ENCODE results near the gene SEZ6.

Gene SEZ6

DNA sequence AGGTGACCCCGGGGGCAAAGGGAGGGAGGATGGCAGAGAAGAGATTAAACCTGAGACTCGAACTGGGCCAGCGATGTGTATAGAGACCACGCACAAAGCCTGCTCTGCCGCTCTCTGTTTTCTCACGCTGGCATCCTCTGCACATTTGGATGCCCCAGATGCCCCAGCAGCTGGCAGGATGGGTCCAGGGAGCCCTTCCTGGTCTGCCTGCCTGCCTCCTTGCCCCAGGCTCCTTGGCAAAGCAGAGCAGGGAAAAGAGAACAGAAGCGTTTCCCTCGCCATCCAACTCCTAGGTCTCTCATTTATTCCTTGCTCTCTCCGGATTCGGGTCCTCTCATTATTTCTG lies 31.9 kb upstream of the SEZ6 start:
- no peak for DNase-seq (ENCODE audit: low read depth in 3 of 3)

DNA sequence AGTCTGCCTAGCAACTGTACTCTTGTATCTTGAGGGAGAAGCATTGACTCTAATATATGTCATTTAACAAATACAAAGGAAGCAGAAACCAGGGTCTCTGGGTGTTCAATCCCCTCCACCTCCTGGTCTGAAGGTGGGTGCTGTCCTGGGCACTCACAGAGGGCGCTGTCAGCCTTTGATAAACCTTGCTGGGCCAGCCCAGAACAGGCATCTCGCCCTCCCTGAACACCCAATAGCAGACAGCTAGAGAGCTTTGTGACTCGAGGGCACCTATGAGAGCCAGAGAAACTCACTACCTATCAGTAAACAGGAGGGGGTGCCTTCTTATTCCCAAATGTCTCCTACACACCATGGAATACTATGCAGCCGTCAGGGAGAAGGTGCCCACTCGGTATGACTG lies 30.8 kb upstream of the SEZ6 start:
- no peak for DNase-seq (ENCODE audit: low read depth in 3 of 3)

DNA sequence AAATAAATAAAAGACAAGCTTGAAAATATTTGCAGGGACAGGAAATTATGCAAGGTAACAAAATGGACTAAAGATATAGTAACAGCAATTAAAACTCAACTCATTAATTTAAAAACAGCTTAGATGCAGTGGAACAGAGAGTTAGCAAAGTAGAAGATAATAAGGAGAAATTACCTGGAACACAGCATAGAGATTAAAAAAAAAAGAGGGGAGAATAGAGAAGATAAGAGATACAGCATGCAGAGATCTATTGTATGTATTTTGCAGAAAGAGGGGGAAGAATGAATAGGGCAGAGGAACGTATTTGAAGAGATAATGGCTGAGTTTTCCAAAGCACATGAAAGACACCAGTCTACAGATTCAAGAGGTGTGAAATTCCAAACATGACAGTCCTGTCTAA lies 28.7 kb upstream of the SEZ6 start:
- DNase-seq (ENCODE audit: low read depth in 3 of 3) = no peak

- no peak for DNase-seq (ENCODE audit: low read depth in 3 of 3)
Measured at GRCh38 chr17:29032857-29033197, 27.0 kb upstream of the SEZ6 start.

DNA sequence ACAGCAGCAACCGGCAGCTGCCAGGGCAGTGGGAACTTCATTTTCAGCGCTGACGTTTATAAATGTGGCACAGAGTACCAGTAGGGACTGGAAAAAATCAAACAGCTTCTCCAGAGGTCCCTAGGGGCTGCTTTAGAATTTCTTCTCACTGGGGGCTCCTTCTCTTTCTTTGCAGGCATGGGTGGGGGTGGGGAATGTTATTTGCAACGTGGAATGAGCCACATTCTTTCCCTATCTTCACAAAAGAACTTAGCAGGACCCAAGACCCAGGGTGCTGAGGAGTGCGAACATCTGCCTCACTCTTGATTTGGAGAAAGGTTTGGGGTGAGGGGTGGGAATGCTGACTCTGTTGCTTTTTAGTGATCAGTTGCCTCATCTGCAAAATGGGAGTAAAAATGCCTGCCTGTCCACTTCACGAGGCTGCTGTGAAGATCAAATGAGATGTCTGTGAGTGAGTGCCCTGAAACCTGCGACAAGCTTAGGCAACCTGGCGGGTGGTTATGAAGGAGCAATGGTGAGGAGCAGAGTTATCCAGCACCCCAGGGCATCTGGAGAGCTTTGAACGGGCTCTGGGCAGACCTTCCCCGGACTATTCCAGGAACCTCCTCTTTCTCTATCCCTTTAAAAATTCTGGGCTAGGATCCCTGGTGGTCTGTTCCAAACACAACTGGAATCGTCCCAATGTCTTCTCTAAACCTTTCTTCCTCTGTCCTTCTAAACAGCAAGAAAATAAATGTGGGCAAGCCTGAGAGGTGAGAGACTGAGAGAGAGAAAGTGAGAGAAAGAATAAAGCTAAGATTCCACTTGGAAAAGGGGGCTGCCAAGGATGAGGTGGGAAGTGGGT lies 26.4 kb upstream of the SEZ6 start:
- no peak for DNase-seq (ENCODE audit: low read depth in 3 of 3)

DNA sequence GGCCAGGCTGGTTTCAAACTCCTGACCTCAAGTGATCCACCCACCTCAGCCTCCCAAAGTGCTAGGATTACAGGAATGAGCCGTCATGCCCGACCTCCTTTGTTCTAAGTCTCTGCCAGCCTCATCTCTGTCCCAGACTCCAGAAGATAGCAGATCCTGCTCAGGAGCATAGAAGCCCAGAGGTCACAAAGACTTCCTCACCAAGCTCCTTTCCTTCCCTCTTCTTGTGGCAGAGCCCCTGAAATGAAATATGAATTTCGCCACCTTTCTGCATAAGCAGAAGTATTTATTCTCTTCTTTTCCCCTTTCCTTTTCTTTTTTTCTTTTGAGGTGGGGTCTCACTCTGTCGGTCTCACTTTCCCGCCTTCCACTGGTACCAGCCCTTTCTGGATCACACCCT lies 25.7 kb upstream of the SEZ6 start:
- DNase-seq (ENCODE audit: low read depth in 3 of 3) = no peak

GRCh38 chr17:29024316-29024952 lies 18.6 kb upstream of the SEZ6 start:
- DNase-seq (ENCODE audit: low read depth in 3 of 3) = no peak

- no peak for DNase-seq (ENCODE audit: low read depth in 3 of 3)
Measured at GRCh38 chr17:29022074-29022473, 16.2 kb upstream of the SEZ6 start.

DNA sequence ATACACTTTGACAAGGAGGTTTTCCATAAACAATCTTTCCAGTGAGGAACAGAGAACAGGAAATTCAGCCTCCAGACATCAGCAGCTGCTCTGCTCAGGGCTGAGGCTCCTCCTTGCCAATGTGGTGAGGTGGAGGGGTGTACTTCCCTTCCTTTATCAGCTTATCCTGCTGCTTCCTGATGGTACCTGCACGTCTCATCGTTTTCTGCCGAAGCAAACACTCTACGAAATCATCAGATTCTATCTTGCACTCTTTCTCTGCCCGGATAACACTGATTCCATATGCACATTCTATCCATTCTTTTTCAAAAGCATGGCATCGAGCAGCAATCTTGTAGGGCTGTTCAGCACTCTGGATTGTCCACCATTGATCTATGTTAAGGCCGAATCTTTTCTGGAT lies 15.4 kb upstream of the SEZ6 start:
- DNase-seq (ENCODE audit: low read depth in 3 of 3) = no peak

GRCh38 chr17:29020576-29020975 lies 14.7 kb upstream of the SEZ6 start:
- DNase-seq (ENCODE audit: low read depth in 3 of 3) = no peak

DNA sequence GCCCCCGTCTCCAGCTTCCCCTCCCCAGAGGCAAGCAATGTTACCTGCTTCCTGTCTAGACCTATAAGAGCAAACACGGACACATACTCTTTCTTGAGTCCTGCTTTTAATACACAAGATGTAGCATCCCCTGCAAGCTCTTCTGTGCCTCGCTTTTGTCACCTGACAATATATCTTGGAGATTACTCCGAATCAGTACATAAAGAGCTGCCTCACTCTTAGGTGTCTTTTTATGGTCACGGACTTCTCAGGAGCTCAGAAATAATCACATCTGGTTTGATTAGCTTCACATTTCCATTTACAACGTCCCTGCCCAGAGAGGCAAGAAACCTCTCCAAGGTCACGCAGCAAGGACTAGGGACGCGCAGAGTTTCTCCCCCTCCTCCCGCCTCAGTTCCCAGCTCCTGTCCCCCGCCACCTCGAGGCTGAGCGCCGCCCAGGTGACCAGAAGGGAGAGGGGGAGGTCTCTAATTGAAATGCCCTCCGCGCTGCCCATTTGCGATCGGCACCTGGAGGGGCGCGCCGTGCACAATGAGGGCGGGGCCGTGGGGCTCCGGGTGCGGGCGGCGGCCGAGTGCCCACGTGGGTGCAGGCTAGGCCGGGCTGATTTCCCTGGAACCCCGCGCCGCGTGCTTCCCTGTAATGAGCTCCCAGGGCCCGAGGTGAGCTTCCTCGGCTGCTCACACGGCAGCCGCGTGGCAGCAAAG lies 13.8 kb upstream of the SEZ6 start:
- DNase-seq (ENCODE audit: low read depth in 3 of 3) = no peak

DNA sequence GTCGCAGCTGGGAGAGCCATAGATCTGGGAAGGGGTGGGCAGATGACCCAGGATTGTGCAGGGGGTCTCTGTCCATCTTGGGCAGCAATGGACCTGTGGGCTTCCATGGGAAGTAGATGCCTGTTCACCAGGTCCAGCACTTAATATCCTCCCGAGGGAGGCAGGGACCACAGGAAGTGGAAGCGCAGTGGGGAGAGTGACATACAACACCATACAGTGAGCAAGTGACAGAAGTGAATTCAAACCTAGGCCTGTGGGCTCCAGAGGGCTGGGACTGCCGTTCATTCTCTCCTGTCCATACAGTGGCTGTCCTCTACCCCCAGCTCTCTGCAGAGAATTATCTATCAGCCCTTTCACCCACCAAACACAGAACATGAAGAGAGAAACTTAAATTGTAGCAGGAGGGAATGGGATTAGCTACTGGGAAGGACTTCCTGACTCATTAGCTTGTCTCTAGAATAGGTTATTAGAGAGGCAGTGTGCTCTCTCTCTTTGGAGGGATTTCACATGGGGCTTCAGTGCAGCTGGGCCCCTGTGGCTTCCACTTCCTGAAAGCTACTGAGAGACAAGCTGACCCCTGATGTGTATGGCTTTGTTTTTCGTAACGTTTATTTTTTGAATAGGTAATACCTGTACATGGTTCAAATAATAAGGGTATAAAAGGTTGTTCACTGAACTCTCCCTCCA lies 13.1 kb upstream of the SEZ6 start:
- no peak for DNase-seq (ENCODE audit: low read depth in 3 of 3)

DNA sequence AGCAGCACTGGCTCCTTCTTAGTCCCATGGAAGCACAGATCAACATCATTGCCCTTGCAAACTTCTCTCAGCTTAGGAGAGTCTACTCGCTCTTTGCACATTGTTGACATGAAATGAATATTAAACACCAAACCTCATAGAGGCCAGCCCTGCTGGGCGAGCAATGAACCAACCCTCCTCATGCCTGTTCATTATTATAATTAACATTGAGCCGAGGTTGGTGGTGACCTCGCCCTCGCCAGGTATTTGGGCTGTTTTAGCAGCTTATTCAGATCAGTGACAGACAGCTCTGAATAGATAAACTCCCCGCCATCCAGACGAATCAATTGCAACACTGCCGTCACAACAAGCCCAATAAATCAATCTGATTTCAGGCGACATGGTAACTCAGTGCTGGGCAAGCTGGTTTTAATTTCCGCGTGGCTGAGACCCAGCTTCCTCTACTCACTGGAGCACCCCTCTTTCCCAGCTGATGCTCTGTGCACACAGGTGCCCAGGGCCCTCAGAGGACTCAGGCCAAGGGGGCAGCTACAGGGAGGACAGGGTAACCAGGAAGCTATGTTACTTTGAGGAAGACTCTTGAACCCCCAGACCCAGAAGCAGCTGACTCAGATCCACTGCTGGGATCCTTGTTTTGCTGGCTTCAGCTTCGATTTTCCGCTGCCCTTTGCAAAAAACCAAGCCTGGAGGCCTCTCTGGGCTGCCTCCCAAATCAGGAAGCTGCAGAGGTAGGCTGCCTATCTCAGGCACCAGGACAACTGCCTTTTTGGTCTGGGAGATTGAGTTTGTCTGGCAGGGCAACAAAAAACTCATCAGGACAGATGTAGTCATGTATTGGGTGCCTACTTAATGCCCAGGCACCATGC lies 10.7 kb upstream of the SEZ6 start:
- no peak for DNase-seq (ENCODE audit: low read depth in 3 of 3)

- DNase-seq (ENCODE audit: low read depth in 3 of 3) = no peak
Measured at GRCh38 chr17:29014716-29015115, 8.9 kb upstream of the SEZ6 start.

- DNase-seq (ENCODE audit: low read depth in 3 of 3) = no peak
Measured at GRCh38 chr17:29012535-29012934, 6.7 kb upstream of the SEZ6 start.

GRCh38 chr17:29010586-29010985 lies 4.8 kb upstream of the SEZ6 start:
- no peak for DNase-seq (ENCODE audit: low read depth in 3 of 3)

DNA sequence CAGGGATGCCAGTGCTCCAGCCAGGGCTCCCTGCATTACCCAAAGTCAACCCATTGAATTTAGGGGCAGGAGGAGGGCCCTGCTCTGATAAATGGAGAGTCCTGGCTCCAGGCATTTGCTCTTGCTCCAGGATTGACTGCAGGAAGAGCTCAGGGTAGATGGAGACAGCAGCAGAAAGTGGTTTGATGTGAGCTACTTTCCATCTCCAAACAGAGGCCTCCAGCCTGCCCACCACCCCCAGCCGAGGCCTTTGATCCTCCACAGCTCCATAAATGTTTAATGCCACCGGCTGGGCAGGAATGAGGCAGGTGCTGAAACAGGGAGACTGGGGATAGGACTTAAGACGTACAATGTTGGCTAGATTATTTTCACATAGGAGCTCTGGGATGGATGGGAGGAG lies 4.3 kb upstream of the SEZ6 start:
- DNase-seq (ENCODE audit: low read depth in 3 of 3) = no peak

DNA sequence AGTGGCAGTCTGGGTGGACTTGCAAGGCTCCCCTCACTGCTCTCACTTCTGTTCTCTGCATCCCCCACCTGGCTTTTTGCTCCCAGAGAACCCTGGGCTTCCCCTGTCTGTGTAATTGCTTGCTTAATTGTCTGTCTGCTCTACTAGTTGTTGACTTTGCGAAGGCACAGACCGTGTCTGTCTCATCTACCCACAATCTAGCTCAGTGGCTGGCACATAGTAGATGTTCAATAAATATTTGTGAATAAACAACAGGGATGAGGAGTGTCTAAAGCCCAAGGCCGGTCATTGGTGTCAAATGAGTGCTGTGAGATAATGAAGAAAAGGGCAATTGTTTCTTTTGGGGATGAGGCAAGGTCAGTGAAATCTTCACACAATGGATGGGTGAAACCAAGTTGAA lies 2.8 kb upstream of the SEZ6 start:
- no peak for DNase-seq (ENCODE audit: low read depth in 3 of 3)

DNA sequence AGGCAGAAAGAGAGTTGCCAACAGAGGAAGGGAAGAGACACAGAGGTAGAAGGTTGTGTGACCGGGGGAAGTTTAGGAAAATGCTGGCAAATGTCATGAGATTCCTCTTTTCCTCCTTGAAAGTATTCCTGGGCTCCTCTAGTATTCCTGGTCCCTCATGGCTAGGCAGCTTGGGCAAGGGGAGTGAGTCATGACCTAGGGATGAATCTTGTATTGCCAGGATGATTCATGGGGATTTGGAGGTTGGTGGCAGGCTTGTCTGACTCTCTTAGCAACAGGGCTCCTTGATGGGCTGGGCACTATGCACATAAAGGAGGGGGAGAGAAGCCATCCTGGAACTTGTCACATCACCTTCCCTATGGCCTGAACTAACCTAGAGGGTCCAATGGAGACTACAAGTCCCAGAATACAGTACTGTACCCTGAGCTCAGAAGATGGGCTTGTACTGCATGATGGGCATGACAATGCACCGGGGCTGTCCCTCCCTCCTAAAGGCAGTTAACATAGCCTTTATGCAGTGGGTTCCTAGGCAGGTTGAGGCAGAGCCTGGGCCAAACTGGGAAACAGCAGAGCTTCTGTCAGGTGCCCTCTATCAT lies 2.1 kb upstream of the SEZ6 start:
- no peak for DNase-seq (ENCODE audit: low read depth in 3 of 3)

DNA sequence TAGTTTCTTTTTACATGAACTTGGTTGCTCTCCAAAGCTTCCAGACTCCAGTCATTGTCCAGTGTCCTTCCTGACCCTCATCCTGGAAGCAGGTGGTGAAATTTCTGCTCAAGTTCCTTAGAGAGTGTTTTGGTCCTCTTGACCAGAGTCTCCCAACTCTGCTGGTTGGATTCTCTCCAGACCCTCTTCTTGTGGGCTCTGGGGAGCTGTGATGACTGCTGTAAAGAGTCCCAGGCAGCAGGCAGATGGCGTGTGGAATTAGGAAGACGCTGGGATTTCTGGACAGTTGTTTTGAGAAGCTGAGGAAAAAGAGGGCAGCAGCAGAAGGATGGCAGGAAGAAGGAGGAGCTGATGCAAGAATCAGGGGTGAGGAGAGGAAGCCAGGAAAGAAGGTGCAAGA lies 1.6 kb upstream of the SEZ6 start:
- DNase-seq (ENCODE audit: low read depth in 3 of 3) = no peak

DNA sequence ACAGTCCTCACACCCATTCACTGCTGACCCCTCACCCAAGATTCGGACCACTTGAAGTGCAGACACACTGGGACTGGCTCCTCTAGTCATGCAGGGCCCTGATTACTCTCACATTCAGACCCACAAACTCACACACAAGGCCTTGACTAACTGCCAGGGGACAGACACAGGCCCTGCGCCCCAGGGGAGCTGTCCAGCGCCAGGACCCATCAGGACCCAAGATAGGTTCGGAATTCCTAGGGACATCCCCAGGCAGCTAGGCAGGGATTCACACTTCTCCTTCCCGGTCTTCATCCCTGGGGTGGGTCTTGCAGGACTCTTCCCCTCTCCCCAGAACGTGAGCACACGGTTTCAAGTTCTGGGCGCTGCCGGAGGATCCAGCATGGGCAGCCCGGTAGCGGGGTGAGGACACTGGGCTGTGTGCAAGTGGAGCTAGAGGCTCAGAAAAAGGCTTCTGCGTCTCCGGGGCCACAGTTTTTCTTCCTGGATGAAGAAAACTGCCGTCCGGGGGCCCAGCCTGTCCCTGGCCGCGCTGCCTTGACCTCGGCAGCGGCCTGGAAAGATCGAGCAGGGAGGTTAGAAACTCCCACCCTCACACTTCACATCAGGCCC lies 1.6 kb downstream of the SEZ6 start:
- no peak for DNase-seq (ENCODE audit: low read depth in 3 of 3)

Measured in stimulated activated CD4-positive, alpha-beta T cell treated with anti-CD3 and anti-CD28 coated beads, TNF-alpha, amount 100 ng/mL, for 48 hours (primary cell).